T-helper 22 cell (primary cell): Measurements from ENCODE around the gene MYL3.

Experiments
- DNase-seq: peaks from one replicate; pipeline ENCODE4 v3.0.0-alpha.2; 2020; ENCODE audit warnings: low read depth

MYL3 gene

GRCh38 chr3:46849686-46850467 lies 13.4 kb downstream of the MYL3 start:
- no peak for DNase-seq

GRCh38 chr3:46849045-46849631 lies 14.1 kb downstream of the MYL3 start:
- DNase-seq: no peak

GRCh38 chr3:46848271-46849044 lies 14.8 kb downstream of the MYL3 start:
- DNase-seq: no peak

GRCh38 chr3:46847744-46848143 lies 15.5 kb downstream of the MYL3 start:
- no peak for DNase-seq

GRCh38 chr3:46846624-46847542 lies 16.4 kb downstream of the MYL3 start:
- DNase-seq: no peak

GRCh38 chr3:46845860-46846623 lies 17.2 kb downstream of the MYL3 start:
- DNase-seq: peak; percentile 56

- DNase-seq: no peak
These were observed 17.8 kb downstream of the MYL3 start for GRCh38 chr3:46845397-46845859.

- no peak for DNase-seq
These were observed 18.3 kb downstream of the MYL3 start for GRCh38 chr3:46844881-46845312.

GRCh38 chr3:46844397-46844796 lies 18.8 kb downstream of the MYL3 start:
- DNase-seq: no peak

- DNase-seq: no peak
These were observed 19.7 kb downstream of the MYL3 start for GRCh38 chr3:46843508-46843907.

- DNase-seq: no peak
These were observed 22.8 kb downstream of the MYL3 start for GRCh38 chr3:46840491-46840890.

GRCh38 chr3:46838301-46838700 lies 24.9 kb downstream of the MYL3 start:
- DNase-seq: no peak

- DNase-seq: no peak
These were observed 27.8 kb downstream of the MYL3 start for GRCh38 chr3:46835491-46835890.

- DNase-seq: no peak
These were observed 28.2 kb downstream of the MYL3 start for GRCh38 chr3:46835054-46835453.

GRCh38 chr3:46833346-46834300 lies 29.6 kb downstream of the MYL3 start:
- no peak for DNase-seq

GRCh38 chr3:46831841-46832240 lies 31.4 kb downstream of the MYL3 start:
- DNase-seq: no peak

- DNase-seq: no peak
These were observed 31.9 kb downstream of the MYL3 start for GRCh38 chr3:46831316-46831715.

GRCh38 chr3:46830801-46831200 lies 32.4 kb downstream of the MYL3 start:
- no peak for DNase-seq

- DNase-seq: no peak
These were observed 33.5 kb downstream of the MYL3 start for GRCh38 chr3:46829699-46830208.

- DNase-seq: no peak
These were observed 37.8 kb downstream of the MYL3 start for GRCh38 chr3:46825450-46825849.
